DND-41 (cell line): ENCODE data around the gene INHBC.

Experiments
- ATAC-seq: fragments of 200-7000 bp; cut with Tn5 transposase; 3 replicates; pipeline ENCODE4 v1.9.1; 2021; ENCODE audit warnings: low read depth; ENCODE audit not compliant: insufficient read depth
- DNase-seq: peaks from one replicate; pipeline ENCODE4 v3.0.0-alpha.2; 2020
- H2AFZ ChIP-seq: 2 replicates; pipeline ENCODE4 v1.6.0; 2012; ENCODE audit warnings: low read depth, low read length
- H3K27ac ChIP-seq: 2 replicates; pipeline ENCODE4 v1.5.1; 2012; ENCODE audit warnings: low read length, inconsistent platforms
- H3K27me3 ChIP-seq: fragments of 200-600 bp; sonication (generic); 2 replicates; pipeline ENCODE4 v1.6.0; 2012; ENCODE audit warnings: low read length, mild to moderate bottlenecking, inconsistent platforms; ENCODE audit not compliant: insufficient read depth, poor library complexity
- H3K36me3 ChIP-seq: 2 replicates; pipeline ENCODE4 v1.5.1; 2012; ENCODE audit warnings: low read length, inconsistent platforms; ENCODE audit not compliant: insufficient read depth
- H3K4me1 ChIP-seq: 2 replicates; pipeline ENCODE4 v1.5.1; 2012; ENCODE audit warnings: mild to moderate bottlenecking, low read length; ENCODE audit not compliant: insufficient read depth
- H3K4me2 ChIP-seq: 2 replicates; pipeline ENCODE4 v1.6.0; 2012; ENCODE audit warnings: mild to moderate bottlenecking, moderate library complexity, low read length, inconsistent platforms; ENCODE audit not compliant: insufficient read depth
- H3K4me3 ChIP-seq, 2 experiments: fragments of 200-600 bp in 1 of 2; shearing (Covaris generic) in 1 of 2; 2 replicates each; pipeline ENCODE4 v1.5.1; 2012 to 2016; ENCODE audit warnings: inconsistent platforms in 2 of 2, low read length in 2 of 2, mild to moderate bottlenecking in 2 of 2, low read depth in 1 of 2, moderate library complexity in 1 of 2
- H3K79me2 ChIP-seq: 2 replicates; pipeline ENCODE4 v1.6.0; 2012; ENCODE audit warnings: low read length, inconsistent platforms; ENCODE audit not compliant: insufficient read depth
- H3K9ac ChIP-seq: 2 replicates; pipeline ENCODE4 v1.6.0; 2012; ENCODE audit warnings: low read depth, mild to moderate bottlenecking, inconsistent platforms, low read length, moderate library complexity
- H3K9me3 ChIP-seq: 2 replicates; pipeline ENCODE4 v1.5.1; 2012; ENCODE audit warnings: low read length, moderate library complexity, mild to moderate bottlenecking, inconsistent platforms; ENCODE audit not compliant: insufficient read depth, severe bottlenecking
- H4K20me1 ChIP-seq: 2 replicates; pipeline ENCODE4 v1.6.0; 2012; ENCODE audit warnings: low read length; ENCODE audit not compliant: insufficient read depth
- EZH2 ChIP-seq: IDR thresholded peaks from 3 replicates; pipeline ENCODE4 v1.6.1; 2012; ENCODE audit warnings: borderline replicate concordance, low read depth, mild to moderate bottlenecking, moderate library complexity, low read length, inconsistent platforms; ENCODE audit not compliant: severe bottlenecking
- TF ChIP-seq, protein P1 (sequence below): IDR thresholded peaks from 2 replicates; pipeline ENCODE4 v1.5.1; 2012; ENCODE audit warnings: borderline replicate concordance, low read length, moderate library complexity, mild to moderate bottlenecking; ENCODE audit not compliant: poor library complexity, severe bottlenecking; ENCODE audit errors: extremely low read depth

Gene INHBC

DNA sequence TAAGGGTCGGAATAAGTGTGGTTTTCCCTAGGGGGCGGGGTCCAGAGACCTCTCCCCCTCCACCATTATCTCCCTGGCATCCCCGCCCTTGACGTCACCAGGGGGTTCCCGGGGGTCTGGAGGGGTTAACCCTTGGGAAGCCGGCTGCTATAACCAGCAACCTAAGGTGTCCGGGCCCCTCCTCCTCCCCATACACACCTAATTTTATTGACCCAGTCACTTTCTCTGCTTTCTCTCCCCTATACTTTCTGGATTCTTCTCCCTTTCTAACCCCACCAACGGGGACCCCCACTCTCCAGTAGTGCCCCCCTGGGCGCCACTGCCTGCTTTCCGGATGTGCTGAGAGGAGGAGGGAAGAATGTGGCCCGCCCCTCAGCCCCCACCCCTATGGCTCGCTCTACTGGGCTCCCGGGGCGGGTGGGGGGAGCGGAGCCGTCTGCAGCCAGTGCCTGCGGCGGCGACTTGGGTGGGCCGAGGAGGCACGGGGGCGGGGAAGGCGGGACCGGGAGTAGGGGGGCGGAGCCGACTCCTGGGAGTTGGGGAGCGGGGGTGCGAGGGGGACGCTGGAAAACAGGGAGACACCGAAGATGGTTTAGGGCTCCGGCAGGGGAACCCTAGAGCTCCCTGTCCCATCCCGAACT, 26.8 kb downstream of the INHBC start:
- DNase-seq (peak; percentile 81), ATAC-seq (peak; percentile 39)
- Histone ChIP-seq H3K9ac (peak overlapping the region; percentile 56), H3K4me2 (peak overlapping the region; percentile 96), H3K9me3 (no peaks in the 10 kb centered on the region), H3K27ac (peak overlapping the region; percentile 65; the same call in 1 of the 2 replicates), H3K4me1 (peaks cover 44% of the 10 kb centered on the region), H4K20me1 (no peaks in the 10 kb centered on the region), H2AFZ (peak overlapping the region; percentile 88), H3K79me2 (no peaks in the 10 kb centered on the region), H3K4me3 (peak overlapping the region; percentile 56 to 70), H3K36me3 (no peaks in the 10 kb centered on the region), H3K27me3 (peaks cover 7% of the 10 kb centered on the region)
- TF ChIP-seq, protein P1, sequence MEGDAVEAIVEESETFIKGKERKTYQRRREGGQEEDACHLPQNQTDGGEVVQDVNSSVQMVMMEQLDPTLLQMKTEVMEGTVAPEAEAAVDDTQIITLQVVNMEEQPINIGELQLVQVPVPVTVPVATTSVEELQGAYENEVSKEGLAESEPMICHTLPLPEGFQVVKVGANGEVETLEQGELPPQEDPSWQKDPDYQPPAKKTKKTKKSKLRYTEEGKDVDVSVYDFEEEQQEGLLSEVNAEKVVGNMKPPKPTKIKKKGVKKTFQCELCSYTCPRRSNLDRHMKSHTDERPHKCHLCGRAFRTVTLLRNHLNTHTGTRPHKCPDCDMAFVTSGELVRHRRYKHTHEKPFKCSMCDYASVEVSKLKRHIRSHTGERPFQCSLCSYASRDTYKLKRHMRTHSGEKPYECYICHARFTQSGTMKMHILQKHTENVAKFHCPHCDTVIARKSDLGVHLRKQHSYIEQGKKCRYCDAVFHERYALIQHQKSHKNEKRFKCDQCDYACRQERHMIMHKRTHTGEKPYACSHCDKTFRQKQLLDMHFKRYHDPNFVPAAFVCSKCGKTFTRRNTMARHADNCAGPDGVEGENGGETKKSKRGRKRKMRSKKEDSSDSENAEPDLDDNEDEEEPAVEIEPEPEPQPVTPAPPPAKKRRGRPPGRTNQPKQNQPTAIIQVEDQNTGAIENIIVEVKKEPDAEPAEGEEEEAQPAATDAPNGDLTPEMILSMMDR, result no peak
- no peak for TF ChIP-seq EZH2

GRCh38 chr12:57461917-57462250, 27.3 kb downstream of the INHBC start:
- no peaks in the 10 kb centered on the region for H4K20me1 ChIP-seq
- H3K9me3 ChIP-seq, result no peaks in the 10 kb centered on the region
- DNase-seq, result no peak
- H3K27ac ChIP-seq, result peak overlapping the region; percentile 65
- no peak for ATAC-seq
- peaks cover 7% of the 10 kb centered on the region for H3K27me3 ChIP-seq
- peak overlapping the region; percentile 88 for H2AFZ ChIP-seq
- peak overlapping the region; percentile 56 to 70; a peak in 3 of 4 replicates for H3K4me3 ChIP-seq
- no peaks in the 10 kb centered on the region for H3K79me2 ChIP-seq
- H3K9ac ChIP-seq, result peak overlapping the region; percentile 56
- no peak for TF ChIP-seq EZH2
- TF ChIP-seq, protein P1, result no peak
- H3K4me1 ChIP-seq, result peaks cover 44% of the 10 kb centered on the region
- no peaks in the 10 kb centered on the region for H3K36me3 ChIP-seq
- peak overlapping the region; percentile 96 for H3K4me2 ChIP-seq

DNA sequence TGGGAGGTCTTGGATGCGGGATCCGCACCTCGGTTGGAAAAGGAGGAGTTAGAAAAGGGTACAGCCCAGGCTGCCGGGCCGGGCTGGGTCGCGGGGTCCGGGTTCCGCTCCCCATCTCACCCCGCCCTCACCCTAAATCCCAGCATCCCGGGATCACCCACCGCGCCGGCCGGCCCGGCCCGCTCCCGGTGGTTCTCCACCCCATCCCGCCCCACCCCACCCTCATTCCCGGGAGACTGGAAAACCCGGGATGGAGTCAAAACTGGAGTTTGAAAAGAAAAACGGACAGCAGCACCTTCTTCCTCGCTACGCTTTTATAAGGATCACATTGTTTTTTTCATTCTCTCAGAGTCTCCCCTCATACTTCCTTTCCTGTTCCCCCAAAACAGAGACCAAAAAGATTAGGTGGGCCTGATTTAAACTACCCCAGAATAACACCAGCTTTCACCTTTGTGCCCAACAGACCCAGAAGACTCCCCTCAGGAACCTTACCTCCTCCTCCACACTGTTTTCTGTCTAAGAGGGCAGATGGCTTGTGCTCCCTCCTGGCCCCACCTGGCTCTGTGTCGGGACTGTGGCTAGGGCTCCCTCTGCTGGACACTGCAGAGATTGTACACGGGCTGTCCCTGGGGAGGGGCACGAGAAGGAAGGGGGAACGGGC, 27.8 kb downstream of the INHBC start:
- peak overlapping the region; percentile 66 for H3K27ac ChIP-seq
- H4K20me1 ChIP-seq, result no peaks in the 10 kb centered on the region
- H3K27me3 ChIP-seq, result peaks cover 7% of the 10 kb centered on the region
- TF ChIP-seq, protein P1, result peak; percentile 100
- TF ChIP-seq EZH2, result no peak
- peak overlapping the region; percentile 56 to 70; a peak in 3 of 4 replicates for H3K4me3 ChIP-seq
- no peaks in the 10 kb centered on the region for H3K36me3 ChIP-seq
- ATAC-seq (peak; percentile 73), DNase-seq (peak; percentile 93)
- peak overlapping the region; percentile 56 for H3K9ac ChIP-seq
- no peaks in the 10 kb centered on the region for H3K79me2 ChIP-seq
- no peaks in the 10 kb centered on the region for H3K9me3 ChIP-seq
- peak overlapping the region; percentile 88 for H2AFZ ChIP-seq
- peaks cover 44% of the 10 kb centered on the region for H3K4me1 ChIP-seq
- H3K4me2 ChIP-seq, result peak overlapping the region; percentile 96
